Measurements from ENCODE around the gene HNRNPLL.

DNA sequence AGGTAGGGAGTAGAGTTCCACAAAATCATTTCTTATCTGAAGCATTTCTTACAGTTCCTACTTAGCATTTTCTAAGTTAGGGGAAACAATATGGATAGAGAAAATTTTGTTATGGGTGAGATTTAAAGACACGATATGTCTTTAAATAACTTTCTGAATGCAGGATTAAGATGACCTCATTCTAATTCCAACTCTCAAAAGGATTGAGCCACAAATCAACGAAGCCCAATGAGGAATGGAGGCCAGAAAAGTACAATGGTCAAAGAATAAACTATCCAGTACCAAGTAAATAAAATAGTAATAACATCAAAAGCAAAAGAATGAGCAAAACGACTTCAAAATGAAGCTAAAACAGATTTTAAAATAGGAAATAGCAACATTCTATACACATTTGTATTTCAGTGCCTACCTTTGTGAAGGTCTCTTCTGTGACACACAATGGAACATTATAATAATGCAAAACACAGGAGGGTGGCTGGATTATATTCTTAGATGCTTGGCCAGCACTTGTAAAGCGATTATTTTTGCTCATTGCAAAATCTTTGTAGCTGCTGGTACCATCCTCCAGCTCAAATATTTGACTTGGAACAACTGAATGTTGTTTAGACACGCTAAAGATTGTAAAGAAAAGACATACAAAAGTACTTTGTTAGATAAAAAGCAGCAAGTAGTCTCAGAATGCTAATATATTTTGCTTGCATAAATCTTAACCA, 33.8 kb downstream of the HNRNPLL start:
- TF ChIP-seq CTCF (IDR thresholded peaks at IDR 0.05; ENCODE audit: insufficient read depth, low read depth, low read length), result no peak
- no peak for TF ChIP-seq EZH2 (IDR thresholded peaks at IDR 0.05; ENCODE audit: insufficient read depth, low read length)

All from astrocyte (in vitro differentiated cells and primary cell).